GM19452 (cell line): ENCODE data around the gene EIF2S1.
"Not testable (repeated sequence)": the region's sequence is repeated elsewhere in the genome, so short reads cannot be mapped to it uniquely, and the experiment has no call there.

Source experiments
- ATAC-seq: cut with Tn5 transposase; IDR thresholded peaks from one replicate; pipeline ENCODE4 v1.9.1; 2021; ENCODE audit not compliant: unreplicated experiment

The EIF2S1 gene

GRCh38 chr14:67371247-67372148, 11.4 kb downstream of the EIF2S1 start:
- ATAC-seq, result no peak

GRCh38 chr14:67372833-67373232, 12.7 kb downstream of the EIF2S1 start:
- no peak for ATAC-seq

GRCh38 chr14:67373347-67373746, 13.2 kb downstream of the EIF2S1 start:
- ATAC-seq, result no peak

GRCh38 chr14:67377916-67378315, 17.8 kb downstream of the EIF2S1 start:
- ATAC-seq, result no peak

- ATAC-seq, result no peak
These were observed 25.0 kb downstream of the EIF2S1 start for GRCh38 chr14:67385120-67385519.

GRCh38 chr14:67385618-67386017, 25.5 kb downstream of the EIF2S1 start:
- ATAC-seq, result no peak

GRCh38 chr14:67387195-67387594, 27.1 kb downstream of the EIF2S1 start:
- no peak for ATAC-seq

- ATAC-seq, result no peak
These were observed 29.1 kb downstream of the EIF2S1 start for GRCh38 chr14:67389275-67389674.

GRCh38 chr14:67389811-67390534, 29.8 kb downstream of the EIF2S1 start:
- ATAC-seq, result no peak

- ATAC-seq, result no peak
These were observed 31.1 kb downstream of the EIF2S1 start for GRCh38 chr14:67391268-67391667.

GRCh38 chr14:67392123-67392522, 32.0 kb downstream of the EIF2S1 start:
- no peak for ATAC-seq

GRCh38 chr14:67392800-67393199, 32.7 kb downstream of the EIF2S1 start:
- ATAC-seq, result no peak

GRCh38 chr14:67393689-67394088, 33.6 kb downstream of the EIF2S1 start:
- no peak for ATAC-seq

GRCh38 chr14:67395086-67395875, 35.2 kb downstream of the EIF2S1 start:
- no peak for ATAC-seq

GRCh38 chr14:67395876-67396189, 35.7 kb downstream of the EIF2S1 start:
- ATAC-seq, result no peak

- ATAC-seq, result no peak
These were observed 36.3 kb downstream of the EIF2S1 start for GRCh38 chr14:67396381-67396970.

- no peak for ATAC-seq
These were observed 37.4 kb downstream of the EIF2S1 start for GRCh38 chr14:67397536-67397935.

- no peak for ATAC-seq
These were observed 40.3 kb downstream of the EIF2S1 start for GRCh38 chr14:67400434-67400833.

GRCh38 chr14:67405771-67406170, 45.6 kb downstream of the EIF2S1 start:
- no peak for ATAC-seq

- not testable (repeated sequence) for ATAC-seq
These were observed 48.1 kb downstream of the EIF2S1 start for GRCh38 chr14:67408122-67408801.

- no peak for ATAC-seq
These were observed 49.3 kb downstream of the EIF2S1 start for GRCh38 chr14:67409461-67409860.
